HG02852 (cell line): Measurements from ENCODE around the gene ASPG.

Experiments used
- ATAC-seq: cut with Tn5 transposase; IDR thresholded peaks from one replicate; pipeline ENCODE4 v1.9.1; 2021; ENCODE audit warnings: mild to moderate bottlenecking, moderate library complexity; ENCODE audit not compliant: unreplicated experiment

Gene ASPG

GRCh38 chr14:104104076-104104901, 18.8 kb downstream of the ASPG start:
- no peak for ATAC-seq

- ATAC-seq, result no peak
These were observed 19.7 kb downstream of the ASPG start for GRCh38 chr14:104105071-104105821.

DNA sequence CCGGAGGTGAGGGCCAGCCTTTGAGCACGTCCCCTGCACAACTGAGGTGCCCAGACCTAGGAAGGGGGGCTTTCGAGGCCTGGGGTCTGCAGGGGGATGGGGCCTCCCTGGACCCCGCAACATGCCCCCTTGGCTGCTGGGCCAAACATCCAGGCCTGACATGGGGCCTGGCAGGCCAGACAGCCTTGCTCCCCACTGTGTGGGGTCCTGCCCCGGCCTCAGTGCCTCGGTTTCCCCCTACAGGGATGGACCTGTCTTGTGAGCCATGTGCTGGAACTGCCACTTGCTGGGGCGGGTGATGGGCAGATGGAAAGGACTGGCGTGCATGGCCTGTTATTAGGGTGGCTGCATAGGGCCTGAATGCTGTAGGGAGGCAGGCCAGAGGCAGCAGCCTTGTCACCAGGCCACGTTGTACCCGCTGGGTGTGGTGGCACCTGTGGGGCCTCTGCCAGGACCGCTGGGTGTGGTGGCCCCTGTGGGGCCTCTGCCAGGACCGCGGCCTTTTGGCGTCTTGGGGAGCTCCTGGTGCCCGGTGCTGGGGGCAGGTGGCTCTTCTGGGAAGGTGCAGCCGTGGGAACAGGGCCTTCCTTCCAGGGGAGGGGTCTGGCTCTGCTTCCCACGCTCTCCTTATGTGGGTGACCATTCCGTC, 20.4 kb downstream of the ASPG start:
- ATAC-seq, result no peak

DNA sequence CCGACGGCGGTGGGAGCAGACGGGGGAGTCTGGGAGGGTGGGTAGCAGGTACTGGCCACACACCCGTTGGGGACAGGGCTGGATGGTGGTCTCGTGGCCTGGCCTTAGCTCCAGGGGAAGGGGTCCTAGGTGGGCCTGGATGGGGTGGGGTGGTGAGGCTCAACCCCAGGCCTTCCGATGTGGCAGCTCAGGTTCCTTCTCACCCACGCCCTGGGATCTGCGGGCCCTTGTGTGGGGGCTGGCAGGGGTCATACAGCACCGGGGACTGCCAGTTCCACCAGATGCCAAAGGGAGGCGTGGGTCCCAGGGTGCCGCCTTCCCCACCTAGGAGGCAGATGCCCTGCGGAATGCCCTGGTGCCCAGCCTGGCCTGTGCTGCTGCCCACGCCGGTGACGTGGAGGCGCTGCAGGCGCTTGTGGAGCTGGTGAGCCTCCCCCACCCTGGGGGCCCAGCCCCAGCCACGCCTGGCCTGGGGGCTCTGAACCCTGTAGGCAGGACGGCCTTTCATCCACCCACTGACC, 21.0 kb downstream of the ASPG start:
- no peak for ATAC-seq

- ATAC-seq, result no peak
These were observed 21.6 kb downstream of the ASPG start for GRCh38 chr14:104107101-104107581.

GRCh38 chr14:104107611-104108569, 22.4 kb downstream of the ASPG start:
- no peak for ATAC-seq

DNA sequence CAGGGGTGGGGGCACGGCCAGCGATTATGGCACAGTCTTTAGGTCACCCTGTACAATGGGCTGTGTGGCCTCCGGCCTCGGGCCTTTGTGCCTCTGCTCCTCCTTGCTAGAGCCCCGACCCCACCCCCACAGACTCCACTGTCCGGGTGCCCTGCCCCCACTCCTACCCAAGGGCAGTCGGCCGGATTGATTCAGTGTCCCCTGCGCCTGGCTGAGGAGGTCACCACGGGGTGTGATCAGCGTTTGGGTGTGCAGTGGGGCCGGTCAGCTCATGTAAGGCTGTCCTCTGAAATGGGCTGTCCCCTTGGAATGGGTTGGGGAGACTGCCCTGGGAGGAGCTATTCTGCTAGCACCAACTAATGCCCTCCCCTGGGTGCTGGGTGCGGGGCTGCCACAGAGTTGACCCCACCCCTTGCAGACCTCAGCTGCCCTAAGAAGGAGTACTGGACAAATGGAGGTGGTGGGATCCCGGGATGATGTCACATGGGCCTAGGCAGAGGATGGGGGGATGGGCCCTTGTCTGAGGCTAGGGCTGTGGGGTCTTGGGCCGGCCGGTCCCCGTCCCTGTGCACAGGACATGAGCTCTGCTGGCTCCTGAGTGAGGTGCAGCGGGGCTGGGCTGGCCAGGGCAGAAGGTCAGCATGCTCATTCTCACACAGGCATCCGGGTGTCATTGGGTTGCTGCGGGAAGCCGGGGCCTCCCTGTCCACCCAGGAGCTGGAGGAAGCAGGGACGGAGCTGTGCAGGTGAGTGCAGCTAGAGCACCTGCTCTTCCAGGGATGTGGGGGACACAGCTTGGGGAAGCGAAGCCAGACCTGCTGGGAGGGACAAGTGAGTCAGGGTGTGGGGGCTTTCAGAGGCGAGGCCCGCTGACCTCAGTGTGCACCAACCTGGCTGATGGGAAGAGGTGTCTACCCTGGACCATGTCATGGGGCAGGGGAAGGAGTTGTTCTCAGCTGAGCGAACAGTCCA, 23.4 kb downstream of the ASPG start:
- ATAC-seq, result no peak

DNA sequence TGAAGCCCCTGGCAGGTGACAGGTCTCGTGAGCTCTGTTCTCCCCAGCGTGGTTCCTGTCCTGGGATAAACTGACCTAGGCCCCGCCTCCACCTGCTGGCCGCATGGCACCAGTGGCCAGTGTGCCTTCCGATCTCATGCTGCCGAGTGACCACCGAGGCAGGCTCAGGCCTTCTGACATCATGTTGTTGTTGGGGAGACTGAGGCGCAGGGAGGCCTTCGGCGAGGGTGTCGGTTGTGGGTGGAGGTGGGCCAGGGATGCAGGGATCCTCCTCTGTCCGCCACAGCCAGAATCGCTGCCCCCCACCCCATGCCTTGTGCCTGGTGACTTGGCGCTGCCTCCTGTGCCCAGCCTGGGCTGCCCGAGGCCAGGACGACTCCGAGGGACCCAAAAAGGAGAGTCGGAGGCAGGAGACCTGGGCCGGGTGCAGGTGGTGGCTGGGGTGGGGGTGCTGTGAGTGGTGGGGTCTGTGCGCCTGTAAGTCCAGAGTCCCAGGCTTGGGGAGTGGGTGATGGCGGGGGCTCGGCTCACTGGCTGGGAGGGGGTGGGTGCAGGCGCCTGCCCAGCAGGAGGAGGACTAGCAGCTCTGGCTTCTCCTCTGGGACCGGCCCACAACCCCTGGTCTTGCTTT, 24.3 kb downstream of the ASPG start:
- ATAC-seq, result no peak

DNA sequence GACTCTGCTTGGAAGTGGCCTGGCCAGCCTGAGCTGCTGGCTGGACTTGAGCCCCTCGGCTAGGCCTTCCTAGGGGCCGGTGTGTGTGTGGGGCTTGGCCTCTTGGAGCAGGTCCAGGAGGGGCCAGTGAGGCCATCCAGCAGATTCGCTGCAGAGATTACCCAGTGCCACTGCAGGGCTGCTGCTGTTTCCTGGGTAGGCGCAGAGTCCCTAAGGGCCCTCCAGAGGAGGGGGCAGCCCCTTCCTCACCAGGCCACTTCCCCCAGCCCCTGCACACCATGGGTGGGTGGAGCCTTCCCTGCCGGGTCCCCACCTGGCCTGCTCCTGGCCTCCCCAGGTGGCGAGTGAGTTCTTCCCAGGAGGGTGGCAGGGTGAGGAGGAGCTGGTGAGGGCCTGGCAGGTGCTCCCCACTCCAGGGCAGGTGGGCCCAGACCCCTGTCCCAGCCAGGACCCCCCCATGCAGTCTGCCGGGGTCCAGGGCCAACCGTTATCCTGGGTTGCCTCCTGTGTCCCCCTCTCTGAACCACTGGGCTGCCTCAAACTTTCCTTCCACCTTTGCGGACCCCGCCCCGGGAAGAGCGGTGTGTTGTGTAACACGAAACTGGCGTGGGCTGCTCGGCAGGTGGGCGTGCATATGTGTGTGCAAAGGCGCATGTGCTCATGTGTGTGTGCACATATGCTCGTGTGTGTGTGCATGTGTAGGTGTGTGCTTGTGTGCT, 25.1 kb downstream of the ASPG start:
- ATAC-seq, result no peak

DNA sequence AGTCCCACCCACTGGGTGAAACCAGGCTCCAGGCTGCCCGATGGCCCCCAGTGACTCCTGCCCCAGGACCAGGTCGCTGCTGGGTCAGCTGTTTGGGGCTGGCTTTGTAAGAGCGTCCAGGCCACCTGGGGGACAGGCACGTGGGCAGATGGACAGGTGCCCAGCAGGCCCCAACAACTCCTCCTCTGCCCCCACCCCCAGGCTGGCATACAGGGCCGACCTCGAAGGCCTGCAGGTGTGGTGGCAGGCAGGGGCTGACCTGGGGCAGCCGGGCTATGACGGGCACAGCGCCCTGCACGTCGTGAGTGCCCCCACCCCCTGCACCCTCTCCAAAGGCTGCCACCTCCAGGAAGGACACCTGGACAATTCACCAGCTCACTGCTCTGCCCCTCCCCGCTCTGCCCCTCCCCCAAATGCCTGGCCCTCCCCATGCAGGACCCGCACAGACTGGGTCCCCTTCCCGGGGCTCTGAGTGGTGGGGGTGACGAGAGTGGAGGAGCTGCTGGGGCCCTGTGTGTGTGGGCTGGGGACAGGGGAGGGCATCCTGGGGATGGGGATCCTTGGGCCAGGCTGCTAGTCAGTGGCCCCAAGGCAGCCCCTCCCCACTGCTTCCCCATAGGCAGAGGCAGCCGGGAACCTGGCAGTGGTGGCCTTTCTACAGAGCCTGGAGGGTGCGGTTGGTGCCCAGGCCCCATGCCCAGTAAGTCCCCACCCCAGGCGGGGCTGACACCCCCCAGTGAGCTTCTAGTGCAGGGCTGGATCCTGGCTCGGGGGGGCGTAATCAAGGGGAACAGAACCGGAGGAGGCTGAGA, 26.0 kb downstream of the ASPG start:
- no peak for ATAC-seq

DNA sequence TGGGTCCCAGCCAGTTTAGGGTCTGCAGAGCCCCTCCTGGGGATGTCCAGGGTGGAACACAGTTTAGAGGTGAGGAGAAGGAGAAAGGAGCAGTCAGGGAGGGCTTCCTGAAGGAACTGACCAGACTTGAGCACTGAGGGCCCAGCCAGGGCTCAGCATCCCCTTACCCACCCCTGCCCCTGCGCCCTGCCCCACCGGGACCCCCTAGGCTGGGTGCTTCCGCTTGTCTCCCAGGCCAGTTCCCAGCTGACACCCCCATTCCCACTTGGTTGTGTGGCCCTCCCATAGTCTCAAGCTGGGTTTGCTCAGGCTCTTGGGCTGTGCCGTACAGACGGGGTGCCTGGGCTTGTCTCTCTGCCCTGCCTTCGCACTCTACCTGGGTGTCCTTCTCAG, 26.6 kb downstream of the ASPG start:
- ATAC-seq, result no peak

DNA sequence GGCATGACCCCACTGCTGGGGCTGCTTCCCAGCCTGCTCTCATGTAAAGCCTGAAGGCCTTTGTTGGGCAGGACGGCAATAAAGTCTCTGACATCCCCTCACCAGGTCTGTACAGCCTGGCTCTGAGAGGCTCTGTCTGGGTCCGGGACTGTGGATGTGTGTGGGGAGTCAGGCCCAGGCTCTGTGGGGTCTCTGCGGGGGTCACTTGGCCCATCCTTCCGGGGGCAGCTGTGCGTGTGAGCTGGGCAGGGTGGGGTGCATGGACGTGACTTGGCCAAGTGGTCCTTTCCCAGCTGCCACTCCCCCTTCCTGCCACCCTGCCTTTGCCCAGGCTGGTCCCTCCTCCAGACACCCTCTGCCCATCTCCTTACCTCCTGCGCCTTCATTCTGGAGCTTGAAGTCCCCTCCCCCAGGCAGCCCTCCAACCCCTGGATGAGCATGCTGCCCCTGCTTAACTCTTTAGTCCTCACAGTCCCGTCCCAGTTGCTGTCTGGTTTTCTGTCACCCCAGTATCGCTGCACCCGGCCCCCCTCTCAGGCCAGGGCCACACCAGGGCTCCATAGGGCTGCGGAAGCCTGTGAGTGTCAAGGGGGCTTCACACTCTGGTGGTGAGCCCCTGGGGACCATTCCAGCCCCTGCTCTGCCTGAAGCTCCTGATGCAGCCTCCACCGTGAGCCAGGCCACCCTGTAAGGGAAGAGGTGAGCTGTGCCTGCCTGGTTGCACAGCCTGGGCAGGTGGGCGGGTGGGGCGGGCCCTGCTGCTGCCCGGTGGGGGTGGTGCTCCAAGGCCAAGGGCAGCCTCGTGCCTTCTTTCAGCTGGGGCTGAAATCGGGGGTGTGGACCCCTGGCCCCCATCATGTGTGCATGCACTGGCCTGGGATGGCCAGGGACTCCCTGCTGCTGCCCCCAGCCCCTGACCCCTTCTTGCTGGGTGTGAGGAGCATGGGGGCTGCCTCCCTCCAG, 27.4 kb downstream of the ASPG start:
- ATAC-seq, result no peak

DNA sequence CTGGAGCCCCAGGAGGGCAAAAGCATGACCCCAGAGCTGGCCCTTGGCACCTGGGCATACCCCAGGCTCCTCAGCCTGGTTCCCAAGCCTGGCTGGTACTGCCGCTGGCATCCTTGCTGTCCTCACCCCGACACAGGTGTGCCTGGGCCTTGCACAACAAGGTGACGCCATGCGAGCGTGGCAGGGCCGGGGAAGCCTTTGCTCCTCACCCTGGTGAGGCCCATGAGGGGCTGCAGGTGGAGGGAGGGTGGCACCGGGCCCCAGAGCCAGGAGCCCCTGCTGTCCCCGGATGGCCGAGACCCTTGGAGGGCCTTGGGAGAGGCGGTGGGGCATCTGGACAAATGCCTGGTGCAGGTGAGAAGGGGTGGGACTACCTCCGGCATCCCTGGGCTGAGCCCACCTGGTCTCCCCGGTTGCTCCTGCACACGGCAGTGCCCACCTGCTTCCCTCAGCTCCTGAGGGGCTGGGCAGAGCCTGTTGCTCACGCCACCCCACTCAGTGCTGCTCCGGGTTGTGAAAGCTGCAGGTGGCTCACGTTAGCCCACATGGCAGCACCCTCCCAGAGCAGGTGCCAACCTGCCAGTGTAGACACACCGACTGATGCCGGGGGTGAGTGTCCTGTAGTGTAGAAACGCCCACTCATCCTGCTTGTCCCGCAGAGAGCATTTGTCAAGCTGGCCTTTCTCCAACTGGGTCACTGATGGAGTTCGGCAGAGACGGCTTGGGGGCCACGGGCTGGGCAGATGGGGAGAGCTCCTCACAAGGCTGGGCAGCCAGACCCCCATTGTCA, 28.3 kb downstream of the ASPG start:
- ATAC-seq, result no peak

- no peak for ATAC-seq
These were observed 29.1 kb downstream of the ASPG start for GRCh38 chr14:104114421-104115130.
